Measurements from ENCODE around the gene NPPB.

GRCh38 chr1:11847667-11848372 lies 10.9 kb downstream of the NPPB start, which contains the start of gene NPPA:
- TF ChIP-seq ELF4 (CRISPR knock-in tag; IDR thresholded peaks at IDR 0.05; ENCODE audit: low read depth) (no peak), FOXP1 (CRISPR knock-in tag; IDR thresholded peaks at IDR 0.05; ENCODE audit: borderline replicate concordance) (no peak), CTCF (IDR thresholded peaks at IDR 0.05) (no peak), GRHL2 (CRISPR knock-in tag; IDR thresholded peaks at IDR 0.05; ENCODE audit: insufficient replicate concordance, severe bottlenecking) (no peak), E2F5 (CRISPR knock-in tag; IDR thresholded peaks at IDR 0.05) (no peak), ETV6 (CRISPR knock-in tag; IDR thresholded peaks at IDR 0.05) (no peak), USF2 (CRISPR knock-in tag; IDR thresholded peaks at IDR 0.05) (no peak), ZNF232 (CRISPR knock-in tag; IDR thresholded peaks at IDR 0.05) (no peak), ZBTB21 (CRISPR knock-in tag; IDR thresholded peaks at IDR 0.05; ENCODE audit: borderline replicate concordance) (no peak)

Measured in WTC11 (cell line).